ENCODE data around the gene NXT1.

GRCh38 chr20:23369072-23369823, 18.7 kb downstream of the NXT1 start:
- TF ChIP-seq, protein P1, sequence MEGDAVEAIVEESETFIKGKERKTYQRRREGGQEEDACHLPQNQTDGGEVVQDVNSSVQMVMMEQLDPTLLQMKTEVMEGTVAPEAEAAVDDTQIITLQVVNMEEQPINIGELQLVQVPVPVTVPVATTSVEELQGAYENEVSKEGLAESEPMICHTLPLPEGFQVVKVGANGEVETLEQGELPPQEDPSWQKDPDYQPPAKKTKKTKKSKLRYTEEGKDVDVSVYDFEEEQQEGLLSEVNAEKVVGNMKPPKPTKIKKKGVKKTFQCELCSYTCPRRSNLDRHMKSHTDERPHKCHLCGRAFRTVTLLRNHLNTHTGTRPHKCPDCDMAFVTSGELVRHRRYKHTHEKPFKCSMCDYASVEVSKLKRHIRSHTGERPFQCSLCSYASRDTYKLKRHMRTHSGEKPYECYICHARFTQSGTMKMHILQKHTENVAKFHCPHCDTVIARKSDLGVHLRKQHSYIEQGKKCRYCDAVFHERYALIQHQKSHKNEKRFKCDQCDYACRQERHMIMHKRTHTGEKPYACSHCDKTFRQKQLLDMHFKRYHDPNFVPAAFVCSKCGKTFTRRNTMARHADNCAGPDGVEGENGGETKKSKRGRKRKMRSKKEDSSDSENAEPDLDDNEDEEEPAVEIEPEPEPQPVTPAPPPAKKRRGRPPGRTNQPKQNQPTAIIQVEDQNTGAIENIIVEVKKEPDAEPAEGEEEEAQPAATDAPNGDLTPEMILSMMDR (conservative IDR thresholded peaks at IDR 0.05): no peak
- TF ChIP-seq ZFX (IDR thresholded peaks at IDR 0.05): no peak

All from C4-2B (cell line).